K562 (cell line): ENCODE measurements around the gene KCTD21. TPM values are rescaled to one million over a fixed set of nuclear protein-coding genes. Genes with fewer than 3 reads are reported as not detected.

Experiments
- ATAC-seq: fragments of 200-7000 bp; cut with Tn5 transposase; 3 replicates; pipeline ENCODE4 v1.9.1; 2020; ENCODE audit warnings: moderate library complexity
- BruUV-seq: library from RNA; stranded (reverse); fragments of 400-500 nt; replicated peaks from 2 replicates; lab custom pipeline; 2021; lab: Mats Ljungman, UMichigan
- CTCF ChIA-PET: fragments of 300-600 bp; formaldehyde crosslinking; extraction: SDS; loops from one replicate; lab custom pipeline; 2021; ENCODE audit warnings: low intra/inter-chr PET ratio; lab: Yijun Ruan, JAX
- POLR2A ChIA-PET: fragments of 300-600, 350-650 bp; sonication (Branson Sonifier 250); formaldehyde crosslinking; extraction: SDS; loops from one replicate; lab custom pipeline; 2021; ENCODE audit warnings: antibody characterized with exemption, inconsistent platforms; lab: Yijun Ruan, JAX
- DNase-seq, 4 experiments: peaks; one replicate each; pipeline versions ENCODE4 v3.0.0 to v3.0.0-alpha.2; 2011 to 2018; ENCODE audit warnings: low spot score in 3 of 4, mixed read lengths in 3 of 4; ENCODE audit errors: extremely low read depth in 1 of 4
- FAIRE-seq: peaks from 2 replicates; lab custom pipeline; 2011; peaks lifted over from hg19 to GRCh38; lab: Jason Lieb, UNC
- H2AFZ ChIP-seq: 2 replicates; pipeline ENCODE4 v1.6.0; 2011; ENCODE audit warnings: low read depth, low read length, control low read depth, inconsistent platforms
- H3K27ac ChIP-seq: fragments of 200-600 bp; 3 replicates; pipeline ENCODE4 v1.8.0; 2011; ENCODE audit warnings: low read depth, mild to moderate bottlenecking, control low read depth, inconsistent platforms, low read length, moderate library complexity, mixed read lengths; ENCODE audit errors: extremely low read depth
- H3K27me3 ChIP-seq, 2 experiments: fragments of 300-600 bp in 1 of 2; 2 replicates in 1 of 2; 3 replicates in 1 of 2; pipeline versions ENCODE4 v1.6.0 to v1.8.0; 2011; ENCODE audit warnings: inconsistent platforms in 2 of 2, low read length in 2 of 2, mild to moderate bottlenecking in 1 of 2, mixed read lengths in 1 of 2, moderate library complexity in 1 of 2; ENCODE audit not compliant: control insufficient read depth in 2 of 2, insufficient read depth in 2 of 2
- H3K36me3 ChIP-seq: fragments of 300-600 bp; 3 replicates; pipeline ENCODE4 v1.8.0; 2011; ENCODE audit warnings: mild to moderate bottlenecking, low read length, inconsistent platforms; ENCODE audit not compliant: control insufficient read depth, insufficient read depth
- H3K4me1 ChIP-seq, 2 experiments: fragments of 200-600 bp in 1 of 2; replicated peaks in 1 of 2; 2 replicates in 1 of 2; 3 replicates in 1 of 2; pipeline versions ENCODE4 v1.5.1 to v1.8.0; 2011; ENCODE audit warnings: inconsistent platforms in 2 of 2, low read length in 2 of 2, mild to moderate bottlenecking in 1 of 2, mixed read lengths in 1 of 2, moderate library complexity in 1 of 2; ENCODE audit not compliant: control insufficient read depth in 2 of 2, insufficient read depth in 2 of 2
- H3K4me2 ChIP-seq: 2 replicates; pipeline ENCODE4 v1.6.1; 2011; ENCODE audit warnings: low read length, control low read depth, inconsistent platforms, mixed read lengths; ENCODE audit not compliant: insufficient read depth
- H3K4me3 ChIP-seq: fragments of 200-600 bp; sonication (generic), shearing (Covaris generic); 2 replicates; pipeline ENCODE4 v1.5.1; 2016; ENCODE audit warnings: control low read depth, inconsistent platforms
- H3K79me2 ChIP-seq: fragments of 200-600 bp; 3 replicates; pipeline ENCODE4 v1.8.0; 2011; ENCODE audit warnings: low read length, inconsistent platforms; ENCODE audit not compliant: control insufficient read depth, insufficient read depth
- H3K9ac ChIP-seq, 2 experiments: 2 replicates each; pipeline versions ENCODE4 v1.6.0 to v1.6.1; 2011; ENCODE audit warnings: low read depth in 2 of 2, low read length in 2 of 2, control low read depth in 1 of 2, inconsistent platforms in 1 of 2, mild to moderate bottlenecking in 1 of 2, mixed read lengths in 1 of 2; ENCODE audit not compliant: insufficient read depth in 1 of 2
- H3K9me1 ChIP-seq: one replicate; pipeline ENCODE4 v1.6.0; 2011; ENCODE audit warnings: inconsistent platforms, mild to moderate bottlenecking, low read length, moderate library complexity; ENCODE audit not compliant: control insufficient read depth, insufficient read depth
- H3K9me3 ChIP-seq: replicated peaks from 2 replicates; pipeline ENCODE4 v1.5.1; 2011; ENCODE audit warnings: low read depth, low read length, inconsistent platforms; ENCODE audit not compliant: control insufficient read depth, insufficient read depth
- H4K20me1 ChIP-seq: replicated peaks from 2 replicates; pipeline ENCODE4 v1.6.1; 2011; ENCODE audit warnings: low read length, inconsistent platforms, mixed read lengths; ENCODE audit not compliant: control insufficient read depth, insufficient read depth
- BRF2 ChIP-seq: IDR thresholded peaks from 3 replicates; pipeline ENCODE4 v1.6.1; 2011; ENCODE audit warnings: borderline replicate concordance, mild to moderate bottlenecking; ENCODE audit not compliant: insufficient read length, insufficient read depth
- CBX2 ChIP-seq: fragments of 200-600 bp; sonication (generic); IDR thresholded peaks from one replicate; pipeline ENCODE4 v1.6.1; 2012; ENCODE audit warnings: mild to moderate bottlenecking, low read length, inconsistent platforms; ENCODE audit not compliant: insufficient read depth, poor library complexity, severe bottlenecking
- CEBPZ ChIP-seq: fragments of 150-350 bp; IDR thresholded peaks from 2 replicates; pipeline ENCODE4 v1.6.1; 2014; ENCODE audit warnings: low read depth, mild to moderate bottlenecking, low read length, borderline replicate concordance
- FOXK1 ChIP-seq: sonication (generic); formaldehyde crosslinking; IDR thresholded peaks from 2 replicates; pipeline ENCODE4 v1.8.0; 2022; ENCODE audit warnings: missing genetic modification reagents, mild to moderate bottlenecking, borderline replicate concordance
- KLF6 ChIP-seq: fragments of 250-450 bp; sonication (Bioruptor Pico); IDR thresholded peaks from 2 replicates; pipeline ENCODE4 v1.4.0; 2020; ENCODE audit warnings: mild to moderate bottlenecking, moderate library complexity, borderline replicate concordance
- POLR2G ChIP-seq: fragments of 200-400 bp; formaldehyde crosslinking; IDR thresholded peaks from 2 replicates; pipeline ENCODE4 v1.6.1; 2017; ENCODE audit warnings: low read depth, mild to moderate bottlenecking, antibody characterized with exemption, low read length, moderate library complexity
- SMAD3 ChIP-seq: fragments of 450-650 bp; formaldehyde crosslinking; conservative IDR thresholded peaks from 2 replicates; pipeline ENCODE4 v1.4.0; 2020; ENCODE audit warnings: mild to moderate bottlenecking
- THRA ChIP-seq: fragments of 450-650 bp; IDR thresholded peaks from 2 replicates; pipeline ENCODE4 v1.6.1; 2017; ENCODE audit warnings: mild to moderate bottlenecking, moderate library complexity
- YBX1 ChIP-seq: fragments of 450-650 bp; IDR thresholded peaks from 2 replicates; pipeline ENCODE4 v1.7.1; 2016; ENCODE audit warnings: mild to moderate bottlenecking
- ZBTB1 ChIP-seq: sonication (generic); formaldehyde crosslinking; IDR thresholded peaks from 2 replicates; pipeline ENCODE4 v1.8.1; 2023; ENCODE audit warnings: missing genetic modification reagents, low read depth, mild to moderate bottlenecking, borderline replicate concordance
- ZBTB7A ChIP-seq: IDR thresholded peaks from 2 replicates; pipeline ENCODE4 v1.6.1; 2011; ENCODE audit warnings: low read depth, mild to moderate bottlenecking, low read length, moderate library complexity, borderline replicate concordance; ENCODE audit not compliant: control insufficient read depth
- ZFP1 ChIP-seq: fragments of 450-650 bp; formaldehyde crosslinking; IDR thresholded peaks from 2 replicates; pipeline ENCODE4 v1.4.0; 2020; ENCODE audit warnings: mild to moderate bottlenecking, mixed read lengths
- ZNF316 ChIP-seq: fragments of 450-650 bp; IDR thresholded peaks from 2 replicates; pipeline ENCODE4 v1.6.1; 2016
- WGBS: fragments of 100-300 bp; shearing (Covaris generic); methylation state at CpG from one replicate; pipeline ENCODE4 v1.1.6; 2016; ENCODE audit warnings: low coverage, mixed read lengths; ENCODE audit not compliant: insufficient coverage; ENCODE audit errors: missing lambda C conversion rate; 5-methylcytosine and 5-hydroxymethylcytosine counted together
- in situ Hi-C: fragments of 300-500 bp; cut with MboI; formaldehyde crosslinking; loops from 4 replicates; pipeline ENCODE4 v1.15.0; 2018; ENCODE audit warnings: inconsistent platforms, mixed read lengths
- intact Hi-C: fragments of 100-400 bp; cut with micrococcal nuclease; formaldehyde crosslinking; loops from 2 replicates; pipeline ENCODE4 v1.14.2; 2022
- polyA plus RNA-seq, 8 experiments: library from polyadenylated mRNA; depleted of rRNA in 4 of 8; stranded (reverse) in 5 of 8; unstranded in 3 of 8; fragments of >200 nt; fragmentation: Nextera tagmentation in 2 of 8; fragmentation: Illumina TruSeq in 1 of 8; extraction: Ambion mirVana in 2 of 8; extraction: Trizol in 1 of 8; gene quantifications; 2 replicates each; pipeline versions ENCODE4 v1.2.1 to v1.2.3, GENCODE V29; 2011 to 2014; ENCODE audit warnings: inconsistent platforms in 1 of 8, missing spikeins in 1 of 8
- total RNA-seq, 7 experiments: library from RNA; depleted of rRNA in 6 of 7; stranded (reverse); fragments of >200 nt in 6 of 7; fragmentation: Illumina TruSeq in 2 of 7; extraction: Trizol in 2 of 7; gene quantifications; 2 replicates each; pipeline versions ENCODE4 v1.2.1 to v1.2.3, GENCODE V29; 2011 to 2021; ENCODE audit warnings: low replicate concordance in 1 of 7

KCTD21 gene
- total and polyA plus RNA-seq, 9 of the 15 experiments (the other 6 are each of a cell fraction or from before 2014, with no cell fraction given) = 0.34 to 5.4 (median 1.9) TPM

GRCh38 chr11:78158987-78159652, 29.3 kb downstream of the KCTD21 start:
- POLR2A ChIA-PET = interaction anchor here (1.0 to 2.0 kb wide), 2 partner anchors 11 to 12 kb away, joined by 3 to 8 read pairs; no protein-coding TSS in a partner anchor
- H3K4me1 ChIP-seq = no peaks in the 10 kb centered on the region
- DNase-seq (no peak), FAIRE-seq (no peak), ATAC-seq (no peak; the same call in 2 of the 3 replicates)
- H3K9me1 ChIP-seq = no peaks in the 10 kb centered on the region
- TF ChIP-seq ZFP1 (CRISPR knock-in tag) = no peak
- no peak for TF ChIP-seq ZNF316
- no peak for TF ChIP-seq SMAD3 (CRISPR knock-in tag)
- no peak for TF ChIP-seq KLF6 (CRISPR knock-in tag)
- TF ChIP-seq THRA = no peak
- TF ChIP-seq CBX2 = no peak
- TF ChIP-seq POLR2G = no peak
- no peak for TF ChIP-seq BRF2
- TF ChIP-seq ZBTB1 (CRISPR knock-in tag) = no peak
- no peak for TF ChIP-seq ZBTB7A
- no peak for TF ChIP-seq YBX1
- TF ChIP-seq FOXK1 (CRISPR knock-in tag) = no peak
- no peak for TF ChIP-seq CEBPZ
- no peak overlapping the region for H3K4me3 ChIP-seq
- no peaks in the 10 kb centered on the region for H3K36me3 ChIP-seq
- H3K27ac ChIP-seq = no peak overlapping the region
- H3K27me3 ChIP-seq = no peaks in the 10 kb centered on the region
- in situ Hi-C loops = no loop called here
- no TSS peak for BruUV-seq
- no peaks in the 10 kb centered on the region for H4K20me1 ChIP-seq
- no peak overlapping the region for H3K9ac ChIP-seq
- WGBS = 19% methylated on average over 6 of the region's 6 CpGs
- no peaks in the 10 kb centered on the region for H3K79me2 ChIP-seq
- intact Hi-C loops = no loop called here
- peak overlapping the region; percentile 21; the same call in 1 of the 2 replicates for H2AFZ ChIP-seq
- H3K4me2 ChIP-seq = no peak overlapping the region
- CTCF ChIA-PET = no interaction called here
- H3K9me3 ChIP-seq = no peaks in the 10 kb centered on the region
